ENCODE measurements around the gene FAM240A.

Gene FAM240A

DNA sequence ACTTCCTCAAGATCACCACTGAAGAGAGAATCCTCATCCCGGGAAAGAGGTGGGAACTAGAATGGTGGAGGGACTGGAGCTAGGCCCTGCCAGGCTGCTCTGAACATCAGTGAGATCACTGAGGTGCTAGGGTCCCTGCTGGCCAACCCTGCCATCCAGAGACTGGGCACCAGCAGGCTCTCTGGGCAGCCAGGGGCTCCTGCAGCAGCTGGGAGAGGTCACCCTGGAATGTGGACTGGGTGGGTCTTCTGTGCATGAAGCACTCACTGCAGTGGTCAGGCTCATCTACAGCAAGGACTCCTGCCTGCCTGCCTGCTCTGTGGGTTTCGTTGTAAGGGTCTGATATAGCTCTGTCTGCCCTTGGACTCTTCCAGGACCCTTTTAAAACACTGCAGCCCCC, 56.3 kb downstream of the FAM240A start:
- no peak overlapping the region for H3K27ac ChIP-seq (ENCODE audit: low read depth, low read length)
- H3K27me3 ChIP-seq (ENCODE audit: control insufficient read depth, low read length), result 0 out of 2 replicates have a peak, but pooled peaks cover 2% of the 10 kb centered on the region
- no peak overlapping the region for H3K4me2 ChIP-seq (ENCODE audit: low read length)
- no peak for TF ChIP-seq EZH2phosphoT487 (IDR thresholded peaks at IDR 0.05; ENCODE audit: borderline replicate concordance, low read length)
- TF ChIP-seq, protein P1, sequence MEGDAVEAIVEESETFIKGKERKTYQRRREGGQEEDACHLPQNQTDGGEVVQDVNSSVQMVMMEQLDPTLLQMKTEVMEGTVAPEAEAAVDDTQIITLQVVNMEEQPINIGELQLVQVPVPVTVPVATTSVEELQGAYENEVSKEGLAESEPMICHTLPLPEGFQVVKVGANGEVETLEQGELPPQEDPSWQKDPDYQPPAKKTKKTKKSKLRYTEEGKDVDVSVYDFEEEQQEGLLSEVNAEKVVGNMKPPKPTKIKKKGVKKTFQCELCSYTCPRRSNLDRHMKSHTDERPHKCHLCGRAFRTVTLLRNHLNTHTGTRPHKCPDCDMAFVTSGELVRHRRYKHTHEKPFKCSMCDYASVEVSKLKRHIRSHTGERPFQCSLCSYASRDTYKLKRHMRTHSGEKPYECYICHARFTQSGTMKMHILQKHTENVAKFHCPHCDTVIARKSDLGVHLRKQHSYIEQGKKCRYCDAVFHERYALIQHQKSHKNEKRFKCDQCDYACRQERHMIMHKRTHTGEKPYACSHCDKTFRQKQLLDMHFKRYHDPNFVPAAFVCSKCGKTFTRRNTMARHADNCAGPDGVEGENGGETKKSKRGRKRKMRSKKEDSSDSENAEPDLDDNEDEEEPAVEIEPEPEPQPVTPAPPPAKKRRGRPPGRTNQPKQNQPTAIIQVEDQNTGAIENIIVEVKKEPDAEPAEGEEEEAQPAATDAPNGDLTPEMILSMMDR (IDR thresholded peaks at IDR 0.05; ENCODE audit: low read depth, low read length, poor library complexity, severe bottlenecking), result no peak
- H3K4me3 ChIP-seq (ENCODE audit: low read length), result no peak overlapping the region
- no peaks in the 10 kb centered on the region for H3K36me3 ChIP-seq (ENCODE audit: control insufficient read depth, low read length)
- no peaks in the 10 kb centered on the region for H3K4me1 ChIP-seq (ENCODE audit: control insufficient read depth, low read length)
- H3K79me2 ChIP-seq (ENCODE audit: control insufficient read depth, low read length), result no peaks in the 10 kb centered on the region
- no peaks in the 10 kb centered on the region for H3K9me2 ChIP-seq (replicated peaks; ENCODE audit: control insufficient read depth, low read length)
- H3F3A ChIP-seq (ENCODE audit: control insufficient read depth, insufficient read depth), result no peaks in the 10 kb centered on the region
- H3K9me3 ChIP-seq (ENCODE audit: control insufficient read depth, insufficient read depth, low read length), result no peaks in the 10 kb centered on the region
- H4K20me1 ChIP-seq (ENCODE audit: control insufficient read depth, insufficient read depth, low read depth, low read length), result no peaks in the 10 kb centered on the region

DNA sequence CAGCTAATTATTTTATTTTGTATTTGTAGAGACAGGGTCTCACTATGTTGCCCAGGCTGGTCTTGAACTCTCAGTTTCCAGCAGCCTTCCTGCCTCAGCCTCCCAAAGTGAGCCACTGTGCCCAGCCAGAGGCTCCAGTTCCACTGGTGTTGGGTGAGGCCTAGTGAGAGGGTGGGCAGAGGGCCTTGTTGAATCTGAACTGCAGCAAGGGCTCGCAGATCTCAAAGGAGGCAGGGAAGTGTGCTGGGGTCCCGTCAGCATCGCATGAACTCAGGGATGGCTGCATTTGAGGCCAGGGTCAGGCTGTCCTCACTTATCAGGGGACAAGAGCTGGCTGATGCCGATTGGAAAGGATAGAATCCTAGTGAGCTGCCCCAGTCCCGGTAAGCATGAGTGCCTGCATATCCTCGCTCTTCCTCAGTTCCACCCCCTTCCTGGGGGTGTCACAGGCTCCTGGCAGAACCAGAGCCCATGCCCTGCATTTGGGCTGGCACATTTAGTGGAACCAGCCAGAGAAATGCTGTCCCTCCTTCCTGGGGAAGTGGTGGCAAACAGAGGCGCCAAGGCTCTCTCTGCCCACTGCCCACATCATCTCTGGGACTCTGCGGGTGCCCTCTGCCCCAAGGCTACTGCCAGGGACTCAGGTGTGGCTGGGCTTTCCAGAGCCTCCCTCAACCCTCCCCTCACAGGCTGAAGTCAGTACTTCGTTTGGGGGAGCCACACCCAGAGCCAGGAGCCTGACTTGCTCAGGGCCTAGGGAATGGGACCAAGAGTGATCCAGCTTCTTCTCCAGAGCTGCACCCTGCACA, 57.1 kb downstream of the FAM240A start:
- Histone ChIP-seq H3K4me3 (ENCODE audit: low read length) (no peak overlapping the region), H3K4me2 (ENCODE audit: low read length) (no peak overlapping the region), H4K20me1 (ENCODE audit: control insufficient read depth, insufficient read depth, low read depth, low read length) (no peaks in the 10 kb centered on the region), H3K27me3 (ENCODE audit: control insufficient read depth, low read length) (peaks cover 4% of the 10 kb centered on the region; the same call in 1 of the 2 replicates), H3K9me2 (replicated peaks; ENCODE audit: control insufficient read depth, low read length) (no peaks in the 10 kb centered on the region), H3K79me2 (ENCODE audit: control insufficient read depth, low read length) (no peaks in the 10 kb centered on the region), H3K27ac (ENCODE audit: low read depth, low read length) (no peak overlapping the region), H3F3A (ENCODE audit: control insufficient read depth, insufficient read depth) (no peaks in the 10 kb centered on the region), H3K36me3 (ENCODE audit: control insufficient read depth, low read length) (no peaks in the 10 kb centered on the region), H3K9me3 (ENCODE audit: control insufficient read depth, insufficient read depth, low read length) (no peaks in the 10 kb centered on the region), H3K4me1 (ENCODE audit: control insufficient read depth, low read length) (no peaks in the 10 kb centered on the region)
- no peak for TF ChIP-seq EZH2phosphoT487 (IDR thresholded peaks at IDR 0.05; ENCODE audit: borderline replicate concordance, low read length)
- TF ChIP-seq, protein P1 (IDR thresholded peaks at IDR 0.05; ENCODE audit: low read depth, low read length, poor library complexity, severe bottlenecking), result no peak

DNA sequence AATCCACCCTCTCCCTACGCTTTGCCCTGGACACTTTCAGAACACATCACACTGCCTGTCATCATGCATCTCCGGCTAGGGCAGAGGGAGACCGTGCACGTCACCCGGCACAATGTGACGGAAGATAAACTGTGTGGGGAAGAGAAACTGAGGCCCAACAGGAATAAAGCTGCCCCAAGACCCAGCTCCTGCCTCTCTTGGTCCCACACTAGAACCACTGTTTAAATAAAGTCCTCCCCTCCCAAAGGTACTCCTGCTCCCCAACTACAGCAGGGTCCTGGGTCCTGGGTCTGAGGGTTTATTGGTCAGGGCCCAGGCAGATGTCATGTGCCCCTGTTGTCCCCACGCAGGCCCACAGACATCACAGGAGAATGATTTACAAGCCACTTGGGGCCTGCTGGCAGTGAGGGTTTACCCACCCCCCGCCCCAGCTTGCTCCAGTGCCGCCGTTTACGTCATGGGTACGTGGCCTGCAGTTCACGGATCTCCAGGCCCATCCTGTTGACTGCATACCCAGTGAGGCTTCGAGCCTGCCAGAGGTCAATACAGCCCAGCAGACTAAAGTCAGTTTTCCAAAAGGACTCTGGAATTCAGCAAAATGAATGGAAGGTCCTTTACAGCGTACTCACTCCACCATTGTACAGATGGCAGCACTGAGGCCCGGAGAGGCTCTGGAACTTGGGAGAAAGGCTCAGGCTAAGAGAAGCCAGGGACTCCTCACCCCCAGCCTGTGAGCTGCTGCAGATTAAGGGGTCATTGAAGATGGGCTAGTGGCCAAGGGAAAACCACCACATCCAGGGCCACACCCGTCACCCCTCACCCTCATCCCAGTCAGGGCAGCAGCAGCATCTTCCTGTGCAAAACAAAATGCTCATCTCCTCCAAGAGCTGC, 57.9 kb downstream of the FAM240A start:
- no peak overlapping the region for H3K4me2 ChIP-seq (ENCODE audit: low read length)
- H4K20me1 ChIP-seq (ENCODE audit: control insufficient read depth, insufficient read depth, low read depth, low read length), result no peaks in the 10 kb centered on the region
- H3K27me3 ChIP-seq (ENCODE audit: control insufficient read depth, low read length), result peaks cover 4% of the 10 kb centered on the region; the same call in 1 of the 2 replicates
- no peak overlapping the region for H3K27ac ChIP-seq (ENCODE audit: low read depth, low read length)
- no peaks in the 10 kb centered on the region for H3K4me1 ChIP-seq (ENCODE audit: control insufficient read depth, low read length)
- no peaks in the 10 kb centered on the region for H3F3A ChIP-seq (ENCODE audit: control insufficient read depth, insufficient read depth)
- no peaks in the 10 kb centered on the region for H3K9me3 ChIP-seq (ENCODE audit: control insufficient read depth, insufficient read depth, low read length)
- H3K9me2 ChIP-seq (replicated peaks; ENCODE audit: control insufficient read depth, low read length), result no peaks in the 10 kb centered on the region
- no peak overlapping the region for H3K4me3 ChIP-seq (ENCODE audit: low read length)
- no peaks in the 10 kb centered on the region for H3K36me3 ChIP-seq (ENCODE audit: control insufficient read depth, low read length)
- H3K79me2 ChIP-seq (ENCODE audit: control insufficient read depth, low read length), result no peaks in the 10 kb centered on the region
- TF ChIP-seq EZH2phosphoT487 (IDR thresholded peaks at IDR 0.05; ENCODE audit: borderline replicate concordance, low read length), result no peak
- TF ChIP-seq, protein P1 (IDR thresholded peaks at IDR 0.05; ENCODE audit: low read depth, low read length, poor library complexity, severe bottlenecking), result no peak

Measured in DOHH2 (cell line).